Activated T-helper 9 cell treated with anti-CD3 and anti-CD28 coated beads, Interleukin-2, amount 50 U/mL, for 16 hours (primary cell): ENCODE results near the gene FAM50A.

Experiments
- DNase-seq: peaks from one replicate; pipeline ENCODE4 v3.0.0-alpha.2; 2020; ENCODE audit warnings: low read depth

Gene FAM50A

DNA sequence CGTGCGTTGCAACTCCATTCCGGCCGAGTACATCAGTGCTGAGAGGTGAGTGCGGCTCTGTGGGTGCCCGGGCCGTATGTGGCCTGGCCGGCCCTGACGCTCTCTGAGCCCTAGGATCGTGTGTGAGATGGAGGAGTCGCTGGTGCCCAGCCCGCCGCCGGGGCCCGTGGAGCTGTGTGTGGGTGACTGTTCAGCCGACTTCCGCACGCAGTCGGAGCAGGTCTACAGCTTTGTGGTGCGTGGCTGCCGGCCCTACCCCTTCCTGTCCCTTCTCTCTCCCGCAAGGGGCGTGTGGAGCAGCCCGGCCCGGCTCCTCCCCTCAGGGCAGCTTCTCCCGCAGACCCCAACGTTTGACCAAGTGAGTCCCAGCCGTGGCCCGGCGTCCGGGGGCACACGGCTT lies 22.1 kb downstream of the FAM50A start:
- no peak for DNase-seq

GRCh38 chrX:154466907-154467306 lies 23.0 kb downstream of the FAM50A start:
- no peak for DNase-seq

DNA sequence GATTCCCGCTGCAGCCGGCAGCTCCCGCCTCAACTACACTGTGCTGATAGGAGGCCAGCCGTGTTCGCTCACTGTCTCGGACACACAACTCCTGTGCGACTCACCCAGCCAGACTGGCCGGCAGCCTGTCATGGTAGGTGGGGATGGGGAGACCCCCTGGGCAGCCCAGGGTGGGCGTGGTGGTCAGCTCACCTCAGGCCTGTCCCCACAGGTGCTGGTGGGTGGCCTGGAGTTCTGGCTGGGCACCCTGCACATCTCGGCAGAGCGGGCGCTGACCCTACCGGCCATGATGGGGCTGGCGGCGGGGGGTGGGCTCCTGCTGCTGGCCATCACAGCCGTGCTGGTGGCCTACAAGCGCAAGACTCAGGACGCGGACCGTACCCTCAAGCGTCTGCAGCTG lies 23.6 kb downstream of the FAM50A start:
- no peak for DNase-seq

DNA sequence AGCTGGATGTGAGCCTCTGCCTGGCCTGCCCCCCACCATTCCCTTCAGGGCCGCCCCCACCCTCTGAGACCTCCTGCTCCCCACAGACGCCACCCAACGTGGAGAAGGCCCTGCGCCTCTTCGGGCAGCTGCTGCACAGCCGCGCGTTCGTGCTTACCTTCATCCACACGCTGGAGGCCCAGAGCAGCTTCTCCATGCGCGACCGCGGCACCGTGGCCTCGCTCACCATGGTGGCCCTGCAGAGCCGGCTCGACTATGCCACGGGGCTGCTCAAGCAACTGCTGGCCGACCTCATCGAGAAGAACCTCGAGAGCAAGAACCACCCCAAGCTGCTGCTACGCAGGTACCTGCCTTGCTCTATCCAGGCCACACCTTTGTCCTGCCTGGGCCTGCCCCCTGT lies 24.3 kb downstream of the FAM50A start:
- no peak for DNase-seq

DNA sequence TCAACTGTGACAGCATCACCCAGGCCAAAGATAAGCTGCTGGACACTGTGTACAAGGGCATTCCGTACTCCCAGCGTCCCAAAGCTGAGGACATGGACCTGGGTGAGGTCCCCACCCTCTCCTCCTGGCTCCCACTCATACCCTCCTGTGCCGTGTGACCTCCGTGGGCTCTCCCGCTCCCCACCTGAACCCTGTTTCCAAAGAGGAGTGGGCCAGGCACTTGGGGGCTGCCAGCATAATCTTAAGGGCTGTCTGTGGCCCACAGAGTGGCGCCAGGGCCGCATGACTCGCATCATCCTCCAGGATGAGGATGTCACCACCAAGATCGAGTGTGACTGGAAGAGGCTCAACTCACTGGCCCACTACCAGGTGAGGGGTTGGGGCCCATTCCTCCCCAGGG lies 25.2 kb downstream of the FAM50A start:
- DNase-seq, result no peak

GRCh38 chrX:154469880-154470279 lies 25.9 kb downstream of the FAM50A start:
- DNase-seq, result no peak

- no peak for DNase-seq
Observed at GRCh38 chrX:154470434-154470833, 26.5 kb downstream of the FAM50A start.

GRCh38 chrX:154470914-154471568 lies 27.1 kb downstream of the FAM50A start:
- DNase-seq, result no peak

GRCh38 chrX:154471839-154472684 lies 28.1 kb downstream of the FAM50A start:
- DNase-seq, result no peak

- no peak for DNase-seq
Observed at GRCh38 chrX:154472685-154473632, 29.0 kb downstream of the FAM50A start.

GRCh38 chrX:154473683-154474082 lies 29.7 kb downstream of the FAM50A start:
- no peak for DNase-seq

DNA sequence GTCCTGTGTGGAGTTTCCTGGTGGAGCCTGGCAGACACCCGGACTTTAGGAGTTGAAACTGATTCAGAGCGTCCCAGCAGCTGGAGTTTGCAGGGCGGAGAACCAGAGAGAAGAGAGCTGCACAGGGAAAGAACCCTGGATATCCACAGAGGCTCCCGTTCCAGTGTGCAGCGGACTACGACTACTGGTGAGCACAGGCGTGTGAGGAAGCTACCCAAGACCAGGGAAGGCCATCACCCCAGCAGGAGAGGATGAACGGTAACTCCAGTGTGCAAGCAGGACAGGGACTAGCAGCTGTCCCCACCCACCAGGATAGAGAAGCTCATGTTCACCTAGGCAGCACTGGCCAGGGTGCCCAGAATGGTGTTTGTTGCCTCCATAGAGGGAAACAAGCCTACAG lies 32.9 kb downstream of the FAM50A start:
- DNase-seq, result no peak

DNA sequence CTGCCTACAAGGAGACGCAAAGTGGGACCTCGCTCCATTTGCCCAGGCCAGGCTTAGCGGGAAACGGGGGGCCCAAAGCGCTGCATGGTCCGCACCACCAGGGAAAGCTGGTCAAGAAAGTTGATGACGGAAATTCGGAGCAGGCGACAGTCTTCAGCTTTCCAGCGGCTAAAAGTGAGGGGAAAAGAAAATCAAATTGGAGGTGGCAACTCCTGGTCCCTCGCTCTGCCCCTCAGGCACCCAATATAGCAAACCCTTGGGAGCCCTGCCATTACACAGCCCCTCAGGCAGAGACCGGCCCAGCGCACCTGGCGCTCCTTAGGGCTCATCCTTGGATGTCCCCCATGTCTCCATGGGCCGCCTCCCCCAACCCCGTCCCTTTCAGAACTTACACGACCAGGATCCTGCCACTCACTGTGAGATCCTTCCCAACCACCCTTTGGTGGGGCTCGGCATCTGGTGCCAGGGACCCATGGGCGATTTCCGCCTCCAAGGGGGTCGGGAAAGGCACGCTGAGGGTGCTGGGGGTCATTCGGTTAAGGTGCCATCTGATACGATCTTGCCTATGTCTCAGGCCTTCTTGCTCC lies 34.0 kb downstream of the FAM50A start:
- no peak for DNase-seq

- DNase-seq, result peak; percentile 88
Observed at GRCh38 chrX:154478728-154479622, 35.0 kb downstream of the FAM50A start, which contains the start of gene LAGE3. Gene LAGE3, minus strand, starts transcription at chrX:154479281. Its CDS starts 366 bp downstream, at chrX:154478915.

DNA sequence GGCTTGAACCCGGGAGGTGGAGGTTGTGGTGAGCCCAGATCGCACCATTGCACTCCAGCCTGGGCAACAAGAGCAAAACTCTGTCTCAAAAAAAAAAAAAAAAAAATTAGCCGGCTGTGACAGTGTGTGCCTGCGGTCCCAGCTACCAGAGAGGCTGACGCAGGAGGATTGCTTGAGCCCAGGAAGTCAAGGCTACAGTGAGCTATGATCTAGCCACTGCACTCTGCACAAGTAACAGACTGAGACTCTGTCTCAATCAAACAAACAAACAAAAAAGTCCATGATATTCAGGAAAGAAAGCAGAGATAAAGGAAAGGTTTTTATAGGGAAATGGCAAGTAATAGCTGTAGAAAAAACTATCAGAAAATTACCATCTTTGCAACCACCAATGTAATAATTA lies 37.3 kb downstream of the FAM50A start:
- no peak for DNase-seq

GRCh38 chrX:154481911-154482601 lies 38.1 kb downstream of the FAM50A start:
- DNase-seq, result no peak

DNA sequence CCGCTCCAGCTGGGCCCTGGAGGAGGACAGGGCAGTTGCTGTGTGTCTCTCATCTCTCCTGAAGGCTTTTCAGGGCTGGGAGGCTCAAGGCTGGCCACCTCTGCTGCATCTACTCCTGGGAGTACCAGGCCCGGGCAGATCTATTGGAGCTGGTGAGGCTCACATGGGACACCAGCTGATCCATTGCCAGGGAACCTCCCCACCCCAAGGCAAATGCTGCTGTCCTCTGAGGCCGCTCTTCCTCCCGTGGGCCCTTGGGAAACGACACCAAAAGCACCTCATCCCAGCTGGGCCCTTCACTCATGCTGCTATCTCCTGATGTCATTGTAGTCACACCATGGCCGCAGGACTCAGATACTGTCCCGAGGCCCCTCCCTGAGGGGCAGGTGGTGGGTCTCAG lies 38.8 kb downstream of the FAM50A start:
- DNase-seq, result no peak

- no peak for DNase-seq
Observed at GRCh38 chrX:154483325-154483724, 39.4 kb downstream of the FAM50A start.

DNA sequence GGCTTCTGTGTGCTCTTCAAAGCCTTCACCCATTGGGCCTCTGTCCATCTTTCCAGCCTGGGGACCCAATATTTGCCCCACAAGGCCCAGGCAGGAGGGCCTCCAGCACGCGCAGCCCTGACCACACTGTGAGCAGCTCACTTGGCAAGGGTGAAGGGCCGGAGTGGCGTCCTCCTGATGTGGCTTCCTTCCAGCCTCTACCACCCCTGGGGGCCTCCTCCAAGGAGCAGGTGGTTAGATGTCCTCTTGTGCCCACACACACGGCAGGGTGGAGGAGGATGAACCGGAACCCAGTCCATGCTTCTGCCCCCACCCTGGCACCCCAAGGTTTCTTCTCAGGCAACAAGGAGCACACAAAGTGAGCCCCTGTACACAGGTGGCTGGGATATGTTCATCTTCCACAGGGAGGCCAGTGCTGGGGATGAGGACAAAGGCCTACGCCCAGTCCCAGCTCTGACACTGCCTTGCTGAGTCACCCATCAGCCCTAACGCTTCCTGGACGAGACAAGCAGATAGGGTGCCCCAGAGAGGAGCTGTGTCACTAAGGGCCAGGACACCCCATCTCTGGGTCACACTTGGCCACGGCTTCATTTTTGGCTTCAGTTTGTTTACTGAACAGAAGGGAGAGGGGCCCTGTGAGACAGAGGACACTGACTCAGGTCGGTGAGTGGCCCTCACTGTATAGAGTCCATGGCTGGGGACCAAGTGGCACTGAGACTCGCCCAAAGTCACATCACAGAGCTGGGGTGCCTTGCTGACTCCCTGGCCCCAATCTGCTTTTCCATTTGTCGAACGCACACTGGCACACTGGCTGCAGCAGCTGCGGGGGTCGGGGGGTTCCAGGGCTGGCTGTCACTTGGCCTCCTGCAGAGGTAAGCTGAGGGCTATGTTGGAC lies 40.6 kb downstream of the FAM50A start:
- DNase-seq, result no peak
